Gastrocnemius medialis (tissue), 4 donors: ENCODE data around the gene PLA2G3. TPM values are rescaled to one million over a fixed set of nuclear protein-coding genes. Genes with fewer than 3 reads are reported as not detected.

Experiments used
- ATAC-seq, 2 donors: fragments of 150-250 bp; one replicate each; pipeline ENCODE4 v1.9.1; 2016
- DNase-seq, 2 donors: peaks; one replicate each; pipeline ENCODE4 v3.0.0-alpha.2; 2019
- H3K27ac ChIP-seq, 4 donors: fragments of 200-600 bp; sonication (generic); 1 replicate in 1 of 4; 2 replicates in 3 of 4; pipeline ENCODE4 v1.5.1; 2016 to 2018; ENCODE audit warnings: mild to moderate bottlenecking in 2 of 4, moderate library complexity in 1 of 4
- H3K27me3 ChIP-seq, 3 donors: fragments of 200-600 bp; sonication (generic) in 2 of 3; 1 replicate in 1 of 3; 2 replicates in 2 of 3; pipeline versions ENCODE4 v1.5.1 to v1.6.0; 2016 to 2019; ENCODE audit warnings: mild to moderate bottlenecking in 1 of 3, moderate library complexity in 1 of 3
- H3K36me3 ChIP-seq, 2 donors: fragments of 200-600 bp; sonication (generic) in 1 of 2; one replicate each; pipeline ENCODE4 v1.5.1; 2017 to 2018
- H3K4me1 ChIP-seq, 2 donors: fragments of 200-600 bp; sonication (generic) in 1 of 2; one replicate each; pipeline ENCODE4 v1.5.1; 2016 to 2017; ENCODE audit warnings: mild to moderate bottlenecking in 2 of 2
- H3K4me3 ChIP-seq, 4 donors: fragments of 200-600 bp; sonication (generic) in 3 of 4; 1 replicate in 1 of 4; 2 replicates in 3 of 4; pipeline ENCODE4 v1.5.1; 2016 to 2019; ENCODE audit warnings: mild to moderate bottlenecking in 2 of 4
- H3K9me3 ChIP-seq, 3 donors: fragments of 200-600 bp; sonication (generic) in 2 of 3; 1 replicate in 1 of 3; 2 replicates in 2 of 3; pipeline ENCODE4 v1.5.1; 2016 to 2019
- POLR2A ChIP-seq, 2 donors: fragments of 450-650 bp; IDR thresholded peaks; one replicate each; pipeline ENCODE4 v1.6.1; 2017; ENCODE audit warnings: antibody characterized with exemption in 2 of 2, mild to moderate bottlenecking in 2 of 2, moderate library complexity in 2 of 2
- in situ Hi-C, 4 donors: fragments of 200-750 bp; cut with MboI; loops; one replicate each; pipeline versions ENCODE4 v1.15.0 to v1.8.0; 2017; ENCODE audit warnings: low sequenced_read_pairs in 4 of 4
- intact Hi-C: fragments of 100-400 bp; cut with DNase I; formaldehyde crosslinking; loops from one replicate; pipeline ENCODE4 v1.15.1; 2023; ENCODE audit warnings: low total_unique reads
- total RNA-seq, 4 donors: library from RNA; depleted of rRNA; stranded (reverse); fragments of >200 nt; gene quantifications; one replicate each; pipeline versions ENCODE4 v1.1.0 to v1.2.3, GENCODE V29; 2016
- TF ChIP-seq, protein P1 (sequence below), 5 experiments: fragments of 450-650 bp in 3 of 5; fragments of 200-600 bp in 2 of 5; sonication (generic) in 2 of 5; IDR thresholded peaks in 4 of 5; conservative IDR thresholded peaks in 1 of 5; 1 replicate in 4 of 5; 2 replicates in 1 of 5; pipeline ENCODE4 v1.5.1; 2016 to 2019; ENCODE audit warnings: antibody characterized with exemption in 5 of 5, mild to moderate bottlenecking in 3 of 5, moderate library complexity in 3 of 5

The PLA2G3 gene
- total RNA-seq, 4 donors from 2014 or later = not detected

GRCh38 chr22:31153357-31153756 lies 13.0 kb upstream of the PLA2G3 start:
- Histone ChIP-seq H3K27ac (no peak overlapping the region), H3K4me1 (peaks cover 8 to 10% of the 10 kb centered on the region in 2 donors), H3K36me3 (no peaks in the 10 kb centered on the region), H3K4me3 (no peak overlapping the region), H3K9me3 (no peaks in the 10 kb centered on the region), H3K27me3 (no peaks in the 10 kb centered on the region)
- intact Hi-C loops = no loop called here
- ATAC-seq = no peak
- TF ChIP-seq POLR2A (IDR thresholded peaks at IDR 0.05) = no peak
- TF ChIP-seq, protein P1, sequence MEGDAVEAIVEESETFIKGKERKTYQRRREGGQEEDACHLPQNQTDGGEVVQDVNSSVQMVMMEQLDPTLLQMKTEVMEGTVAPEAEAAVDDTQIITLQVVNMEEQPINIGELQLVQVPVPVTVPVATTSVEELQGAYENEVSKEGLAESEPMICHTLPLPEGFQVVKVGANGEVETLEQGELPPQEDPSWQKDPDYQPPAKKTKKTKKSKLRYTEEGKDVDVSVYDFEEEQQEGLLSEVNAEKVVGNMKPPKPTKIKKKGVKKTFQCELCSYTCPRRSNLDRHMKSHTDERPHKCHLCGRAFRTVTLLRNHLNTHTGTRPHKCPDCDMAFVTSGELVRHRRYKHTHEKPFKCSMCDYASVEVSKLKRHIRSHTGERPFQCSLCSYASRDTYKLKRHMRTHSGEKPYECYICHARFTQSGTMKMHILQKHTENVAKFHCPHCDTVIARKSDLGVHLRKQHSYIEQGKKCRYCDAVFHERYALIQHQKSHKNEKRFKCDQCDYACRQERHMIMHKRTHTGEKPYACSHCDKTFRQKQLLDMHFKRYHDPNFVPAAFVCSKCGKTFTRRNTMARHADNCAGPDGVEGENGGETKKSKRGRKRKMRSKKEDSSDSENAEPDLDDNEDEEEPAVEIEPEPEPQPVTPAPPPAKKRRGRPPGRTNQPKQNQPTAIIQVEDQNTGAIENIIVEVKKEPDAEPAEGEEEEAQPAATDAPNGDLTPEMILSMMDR (IDR thresholded peaks at IDR 0.05 in 4 of 5, conservative IDR thresholded peaks at IDR 0.05 in 1 of 5) = no peak
- no peak for DNase-seq
- in situ Hi-C loops = loop anchor here in 2 of 4 donors (10.0 kb wide), 2 partner anchors 69 to 209 kb away; partner anchors contain the start of gene SMTN (in 1 of the 2)

GRCh38 chr22:31151872-31152271 lies 11.6 kb upstream of the PLA2G3 start:
- ATAC-seq (no peak), DNase-seq (no peak)
- peaks cover 9 to 10% of the 10 kb centered on the region in 2 donors for H3K4me1 ChIP-seq
- TF ChIP-seq POLR2A (IDR thresholded peaks at IDR 0.05) = no peak
- TF ChIP-seq, protein P1 (IDR thresholded peaks at IDR 0.05 in 4 of 5, conservative IDR thresholded peaks at IDR 0.05 in 1 of 5) = no peak
- intact Hi-C loops (no loop called here), in situ Hi-C loops (loop anchor here in 2 of 4 donors (10.0 kb wide), 2 partner anchors 67 to 207 kb away; partner anchors contain the start of gene SMTN (in 1 of the 2))
- H3K4me3 ChIP-seq = no peak overlapping the region
- no peaks in the 10 kb centered on the region for H3K36me3 ChIP-seq
- H3K27me3 ChIP-seq = no peaks in the 10 kb centered on the region
- no peak overlapping the region for H3K27ac ChIP-seq
- no peaks in the 10 kb centered on the region for H3K9me3 ChIP-seq

GRCh38 chr22:31150615-31151014 lies 10.3 kb upstream of the PLA2G3 start:
- Histone ChIP-seq H3K4me1 (peaks cover 7 to 9% of the 10 kb centered on the region in 2 donors), H3K27me3 (no peaks in the 10 kb centered on the region), H3K36me3 (no peaks in the 10 kb centered on the region), H3K9me3 (no peaks in the 10 kb centered on the region), H3K27ac (no peak overlapping the region), H3K4me3 (no peak overlapping the region)
- DNase-seq (no peak), ATAC-seq (no peak)
- TF ChIP-seq, protein P1 (IDR thresholded peaks at IDR 0.05 in 4 of 5, conservative IDR thresholded peaks at IDR 0.05 in 1 of 5) = no peak
- TF ChIP-seq POLR2A (IDR thresholded peaks at IDR 0.05) = no peak
- in situ Hi-C loops (loop anchor here in 2 of 4 donors (10.0 kb wide), 2 partner anchors 66 to 206 kb away; partner anchors contain the start of gene SMTN (in 1 of the 2)), intact Hi-C loops (no loop called here)

- Histone ChIP-seq H3K4me1 (peaks cover 0 to 9% of the 10 kb centered on the region in 2 donors), H3K9me3 (no peaks in the 10 kb centered on the region), H3K4me3 (no peak overlapping the region), H3K27me3 (no peaks in the 10 kb centered on the region), H3K27ac (peak overlapping the region; percentile 36 to 70 (median 57)), H3K36me3 (no peaks in the 10 kb centered on the region)
- TF ChIP-seq POLR2A (IDR thresholded peaks at IDR 0.05) = no peak
- TF ChIP-seq, protein P1 (IDR thresholded peaks at IDR 0.05 in 4 of 5, conservative IDR thresholded peaks at IDR 0.05 in 1 of 5) = peak; percentile 87 to 95 (median 93)
- ATAC-seq (peak; percentile 90 to 96), DNase-seq (peak; percentile 27 to 56)
- intact Hi-C loops (loop anchor here (1.0 to 5.0 kb wide), 3 partner anchors 42 to 202 kb away; partner anchors contain the start of gene SELENOM), in situ Hi-C loops (loop anchor here in 2 of 4 donors (5.0 to 25.0 kb wide), 3 partner anchors 57 to 387 kb away; no protein-coding TSS in a partner anchor)
These were observed 8.8 kb upstream of the PLA2G3 start for GRCh38 chr22:31148953-31149627.
